GM04504 (cell line): Measurements from ENCODE around the gene CYS1.

ENCODE experiments used
- DNase-seq: peaks from one replicate; pipeline ENCODE4 v3.0.0-alpha.2; 2012; ENCODE audit warnings: low read depth

The CYS1 gene

GRCh38 chr2:10047616-10048500 is 32.4 kb downstream of the CYS1 start:
- no peak for DNase-seq

- no peak for DNase-seq
Measured at GRCh38 chr2:10046931-10047330, 33.3 kb downstream of the CYS1 start.

- no peak for DNase-seq
Measured at GRCh38 chr2:10045561-10046355, 34.5 kb downstream of the CYS1 start.

- DNase-seq, result peak; percentile 77
Measured at GRCh38 chr2:10043906-10044601, 36.2 kb downstream of the CYS1 start.

GRCh38 chr2:10043256-10043905 is 36.8 kb downstream of the CYS1 start, which contains the start of gene KLF11:
KLF11 (plus strand) TSS chr2:10043550; CDS start chr2:10043717, 167 bp downstream.
- DNase-seq, result peak; percentile 82

GRCh38 chr2:10042301-10043161 is 37.7 kb downstream of the CYS1 start:
- peak; percentile 58 for DNase-seq

- DNase-seq, result no peak
Measured at GRCh38 chr2:10041711-10042110, 38.5 kb downstream of the CYS1 start.

GRCh38 chr2:10039658-10040410 is 40.4 kb downstream of the CYS1 start:
- no peak for DNase-seq

- DNase-seq, result no peak
Measured at GRCh38 chr2:10038716-10039115, 41.5 kb downstream of the CYS1 start.

- no peak for DNase-seq
Measured at GRCh38 chr2:10038123-10038522, 42.1 kb downstream of the CYS1 start.

- no peak for DNase-seq
Measured at GRCh38 chr2:10036095-10036884, 43.9 kb downstream of the CYS1 start.

GRCh38 chr2:10035633-10036032 is 44.6 kb downstream of the CYS1 start:
- DNase-seq, result no peak

- DNase-seq, result no peak
Measured at GRCh38 chr2:10035053-10035422, 45.2 kb downstream of the CYS1 start.

GRCh38 chr2:10034333-10035052 is 45.7 kb downstream of the CYS1 start:
- DNase-seq, result no peak

- DNase-seq, result no peak
Measured at GRCh38 chr2:10033251-10034006, 46.8 kb downstream of the CYS1 start.

- no peak for DNase-seq
Measured at GRCh38 chr2:10032746-10033105, 47.5 kb downstream of the CYS1 start.

GRCh38 chr2:10031886-10032745 is 48.1 kb downstream of the CYS1 start:
- DNase-seq, result no peak
